IPS-11a (cell line): Measurements from ENCODE around the gene VPS41.
"Not testable (repeated sequence)": the region's sequence is repeated elsewhere in the genome, so short reads cannot be mapped to it uniquely, and the experiment has no call there.

Source experiments
- H3K4me3 ChIP-seq: one replicate; pipeline ENCODE4 v1.5.1; 2013; ENCODE audit warnings: low read depth, low read length, control low read depth

The VPS41 gene

GRCh38 chr7:38908759-38909335 lies at the start of gene VPS41:
TSS of gene VPS41 (minus strand) at chr7:38909191. CDS start at chr7:38909174, 17 bp downstream.
- H3K4me3 ChIP-seq, result peak within 1 kb of the TSS; percentile 60

GRCh38 chr7:38955892-38956291 lies 46.9 kb upstream of the VPS41 start:
- no peak overlapping the region for H3K4me3 ChIP-seq

GRCh38 chr7:38953971-38954370 lies 45.0 kb upstream of the VPS41 start:
- H3K4me3 ChIP-seq, result no peak overlapping the region

DNA sequence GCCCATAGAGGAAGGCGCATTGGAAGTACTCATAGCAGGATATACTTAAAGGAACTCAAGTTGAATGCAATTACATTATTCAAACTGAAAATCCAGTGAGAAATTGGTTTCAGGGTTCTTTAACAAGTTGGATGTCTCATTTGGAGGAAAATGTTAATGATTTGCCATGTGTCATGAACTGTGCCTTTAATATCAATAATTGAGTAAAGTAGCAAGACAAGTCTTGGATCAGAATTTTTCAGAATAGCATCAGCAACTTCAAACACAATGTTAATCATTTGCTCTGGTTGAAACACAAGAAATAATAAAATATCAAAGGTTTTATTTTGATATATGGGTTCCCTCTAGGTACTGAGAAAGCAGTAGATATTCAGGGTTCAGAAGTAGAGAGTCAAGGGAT lies 44.2 kb upstream of the VPS41 start:
- no peak overlapping the region for H3K4me3 ChIP-seq

DNA sequence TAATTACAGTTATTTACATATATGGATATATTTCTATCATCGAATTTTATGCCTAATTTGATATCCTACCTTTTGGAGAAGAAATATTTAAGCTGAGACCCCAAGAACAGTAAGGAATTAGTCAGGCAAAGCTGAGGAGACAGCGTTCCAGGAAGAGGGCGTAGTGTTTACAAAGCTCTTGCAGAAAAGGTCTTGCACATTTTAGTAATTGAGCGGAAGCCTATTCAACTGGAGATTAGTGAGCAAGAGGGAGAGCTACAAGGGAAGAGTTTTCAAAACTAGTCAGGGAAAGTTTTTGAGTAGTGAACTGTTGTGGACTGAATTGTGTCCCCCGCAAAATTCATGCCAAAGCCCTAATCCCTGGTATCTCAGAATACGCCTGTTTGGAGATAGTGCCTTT lies 42.2 kb upstream of the VPS41 start:
- no peak overlapping the region for H3K4me3 ChIP-seq

GRCh38 chr7:38950309-38950708 lies 41.3 kb upstream of the VPS41 start:
- no peak overlapping the region for H3K4me3 ChIP-seq

DNA sequence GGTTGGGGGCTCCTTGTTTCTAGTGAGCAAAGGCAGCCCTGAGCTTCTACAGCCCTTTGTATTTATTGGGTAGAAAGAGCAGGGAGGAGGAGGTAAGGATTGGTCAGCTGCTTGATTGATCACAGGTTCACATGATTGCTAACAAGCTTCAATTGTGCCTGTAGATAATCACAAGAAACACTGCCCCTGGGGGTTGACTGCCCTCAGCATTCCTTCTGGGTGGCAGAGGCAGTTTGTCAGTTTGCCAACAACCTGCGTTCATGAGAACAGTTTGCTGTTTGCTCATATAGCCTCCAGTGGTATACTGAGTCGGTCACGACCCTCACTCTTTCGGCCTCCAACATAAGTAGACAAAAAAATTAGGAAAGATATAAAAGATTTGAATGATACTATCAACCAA lies 38.5 kb upstream of the VPS41 start:
- not testable (repeated sequence) for H3K4me3 ChIP-seq

GRCh38 chr7:38942431-38943051 lies 33.5 kb upstream of the VPS41 start:
- H3K4me3 ChIP-seq, result no peak overlapping the region

- H3K4me3 ChIP-seq, result no peak overlapping the region
Measured at GRCh38 chr7:38940774-38941173, 31.8 kb upstream of the VPS41 start.

DNA sequence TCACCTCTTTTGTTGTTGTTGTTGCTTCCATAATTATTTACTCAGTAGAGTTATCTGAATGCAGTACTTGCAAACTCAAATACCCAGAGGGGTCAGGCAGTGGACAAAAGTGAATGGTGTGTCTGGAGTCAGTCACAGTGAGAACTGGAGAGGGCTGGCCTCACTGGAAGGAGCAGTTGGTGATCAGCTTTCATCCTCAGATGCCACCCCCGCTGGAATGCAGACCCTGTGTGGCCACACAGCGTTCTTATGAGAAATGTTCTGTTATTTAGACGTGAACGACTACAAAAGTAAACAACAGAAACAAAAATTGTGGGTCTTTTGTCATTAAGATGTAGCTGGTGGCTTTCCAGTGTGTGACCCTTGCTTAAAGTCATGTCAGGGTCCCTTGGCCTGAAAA lies 29.6 kb upstream of the VPS41 start:
- H3K4me3 ChIP-seq, result no peak overlapping the region

GRCh38 chr7:38938001-38938485 lies 29.1 kb upstream of the VPS41 start:
- H3K4me3 ChIP-seq, result no peak overlapping the region

- H3K4me3 ChIP-seq, result no peak overlapping the region
Measured at GRCh38 chr7:38936641-38937040, 27.6 kb upstream of the VPS41 start.

- no peak overlapping the region for H3K4me3 ChIP-seq
Measured at GRCh38 chr7:38934536-38934935, 25.5 kb upstream of the VPS41 start.

DNA sequence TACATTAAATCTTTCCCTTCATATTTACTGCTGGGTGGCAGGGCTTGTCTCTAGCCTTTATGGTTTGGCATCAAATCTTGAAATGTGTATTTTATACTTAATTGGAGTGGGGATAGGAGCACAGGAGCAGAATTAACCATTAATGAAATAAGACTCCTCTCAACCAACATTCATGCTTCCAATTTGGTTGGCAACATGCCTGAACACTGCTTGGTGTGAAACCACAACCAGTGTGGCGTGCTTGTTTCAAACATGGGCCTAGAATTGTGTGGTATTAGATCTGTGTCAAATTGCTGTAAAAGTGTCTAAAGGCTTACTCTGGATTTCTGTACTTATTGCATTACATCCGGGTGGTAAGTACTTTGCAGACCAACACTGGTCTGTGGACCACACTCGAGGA lies 25.1 kb upstream of the VPS41 start:
- no peak overlapping the region for H3K4me3 ChIP-seq

DNA sequence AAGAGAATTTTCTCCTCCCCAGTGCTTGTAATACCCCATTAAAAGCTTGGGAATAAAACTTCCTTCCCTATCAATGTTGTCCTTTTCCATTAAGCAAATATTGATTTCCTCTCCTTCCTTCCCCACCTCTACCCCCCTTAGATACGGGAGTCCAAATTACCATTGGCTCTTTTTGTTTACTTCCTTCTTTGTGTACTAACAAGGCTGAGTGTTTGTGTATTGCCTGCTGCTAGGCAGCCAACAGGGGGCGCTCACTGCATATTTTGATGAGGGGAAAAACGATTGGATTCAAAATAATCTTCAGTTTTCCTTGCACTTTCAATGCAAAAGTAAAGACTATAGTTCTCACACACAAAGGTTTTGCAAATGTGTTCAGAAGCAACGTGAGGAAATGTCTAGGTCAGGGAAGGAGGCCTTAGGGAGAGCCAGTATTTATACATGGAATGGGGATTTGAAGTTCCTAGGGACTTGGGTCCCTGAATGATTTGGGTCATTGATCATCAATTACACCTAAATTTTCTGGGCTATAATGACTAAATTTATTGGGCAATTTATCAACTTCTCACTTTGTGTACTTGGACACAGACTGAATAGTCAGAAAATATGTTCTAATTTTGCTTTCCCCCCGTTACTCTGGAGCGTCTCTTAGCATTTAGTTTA lies 23.6 kb upstream of the VPS41 start:
- no peak overlapping the region for H3K4me3 ChIP-seq

DNA sequence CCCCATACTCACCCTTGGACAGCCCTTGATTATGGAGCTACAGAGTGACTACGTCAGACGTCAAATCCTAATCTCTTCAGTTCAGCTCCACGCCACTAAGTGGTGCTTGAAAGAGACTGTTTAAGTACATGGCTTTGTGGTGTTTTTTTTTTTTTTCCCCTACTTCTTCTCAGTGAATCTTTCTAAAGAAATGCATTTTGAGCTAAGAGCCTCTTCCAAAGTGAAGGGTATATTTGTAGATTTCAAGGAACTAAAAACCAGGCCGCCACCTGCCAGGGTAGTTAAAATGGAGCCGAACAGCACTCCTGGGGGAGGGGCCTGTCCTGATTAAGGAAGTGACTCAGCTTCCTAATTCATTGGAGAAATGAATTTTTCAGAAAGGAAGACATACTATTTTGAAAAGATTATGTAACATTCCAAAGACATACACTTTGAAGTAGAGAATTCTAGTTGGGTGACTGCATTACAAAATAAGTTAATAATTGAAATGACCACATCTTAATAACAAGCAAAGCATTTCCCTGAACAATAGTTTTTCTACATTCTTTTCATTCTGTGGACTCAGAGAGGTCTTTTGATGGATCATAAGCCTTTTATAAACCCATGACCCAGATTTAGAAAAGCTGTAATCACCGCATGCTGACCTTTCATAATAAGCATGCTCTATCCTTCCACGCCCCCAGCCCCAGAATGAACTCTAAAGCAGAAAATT lies 20.6 kb upstream of the VPS41 start:
- H3K4me3 ChIP-seq, result no peak overlapping the region

- H3K4me3 ChIP-seq, result no peak overlapping the region
Measured at GRCh38 chr7:38928506-38928905, 19.5 kb upstream of the VPS41 start.

DNA sequence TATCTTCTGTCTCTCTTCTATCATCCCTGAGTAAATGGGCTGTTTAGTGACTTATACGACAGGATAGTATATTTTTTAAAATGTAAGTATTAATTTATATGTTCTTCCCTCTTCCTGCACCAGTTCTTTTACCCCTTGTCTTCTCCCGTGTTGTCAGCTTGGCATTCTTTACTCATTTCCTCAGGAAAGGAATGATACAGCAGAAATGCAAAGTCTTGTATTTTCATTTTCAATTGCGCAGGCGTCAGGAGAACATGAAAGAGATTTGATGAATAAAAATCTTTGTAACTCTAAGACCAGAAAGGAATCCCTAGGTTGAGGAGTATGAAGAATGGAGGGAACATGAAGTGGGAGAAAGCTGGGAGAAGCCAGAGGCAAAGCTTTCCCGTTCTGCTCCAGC lies 18.8 kb upstream of the VPS41 start:
- H3K4me3 ChIP-seq, result no peak overlapping the region

DNA sequence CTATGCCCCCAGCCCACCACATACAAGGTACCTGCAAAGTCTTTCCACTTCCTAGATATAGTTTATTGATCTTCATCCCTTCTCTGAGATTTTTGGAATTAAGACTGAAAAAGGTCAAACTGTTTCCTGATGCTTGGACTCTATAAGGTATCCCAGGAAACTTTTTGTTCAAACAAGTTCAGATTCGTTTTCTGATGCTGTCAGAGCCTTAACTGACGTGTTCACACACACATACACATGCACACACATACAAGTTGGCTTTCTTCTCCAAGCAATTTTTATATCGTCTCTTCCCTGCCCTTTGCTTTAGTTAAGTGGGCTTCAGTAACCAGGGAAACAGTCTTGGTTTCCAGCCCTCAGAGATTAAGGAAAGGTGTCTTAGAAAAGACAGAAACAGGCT lies 11.7 kb upstream of the VPS41 start:
- no peak overlapping the region for H3K4me3 ChIP-seq

DNA sequence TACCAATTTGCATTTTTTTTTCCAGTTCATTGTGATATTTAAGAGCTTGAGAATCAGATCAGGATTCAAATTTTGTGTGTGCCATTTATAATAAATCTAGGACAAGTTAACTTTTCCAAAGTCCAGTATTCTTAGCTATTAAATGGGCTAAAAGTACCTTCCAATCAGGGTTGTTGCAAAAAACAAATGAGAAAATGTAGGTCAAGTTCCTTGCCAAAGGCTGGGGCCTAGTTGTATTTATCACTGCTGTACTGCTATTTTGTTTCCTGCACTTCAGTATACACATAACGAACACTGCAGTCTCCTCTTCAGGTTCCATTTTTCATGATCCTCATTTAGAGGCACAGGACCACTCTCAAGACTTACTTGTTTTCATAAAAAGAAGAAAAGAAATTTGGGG lies 7.4 kb upstream of the VPS41 start:
- no peak overlapping the region for H3K4me3 ChIP-seq

GRCh38 chr7:38909870-38910269 lies 879 bp upstream of the VPS41 start:
- no peak overlapping the region for H3K4me3 ChIP-seq

DNA sequence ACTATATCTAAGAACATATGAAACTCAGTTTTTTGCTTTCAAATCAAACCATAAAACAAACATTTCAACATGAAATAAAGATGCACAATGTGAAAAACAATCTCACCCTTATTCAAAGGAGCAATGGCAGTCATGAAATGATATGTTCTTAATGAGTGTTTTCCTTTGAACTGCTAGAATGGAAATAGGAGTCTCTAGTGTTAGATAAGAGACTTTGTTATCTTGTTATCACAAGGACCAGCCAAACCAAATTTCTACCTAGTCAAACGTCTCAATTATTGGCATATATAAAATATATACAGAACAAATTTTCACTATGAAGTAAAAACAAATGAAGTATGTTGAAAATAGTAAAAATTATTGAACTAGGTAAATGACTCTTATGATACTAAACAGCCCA lies 1.2 kb downstream of the VPS41 start:
- H3K4me3 ChIP-seq, result no peak overlapping the region
